Endothelial cell of umbilical vein (primary cell): Measurements from ENCODE around the gene DSCAML1. TPM values are rescaled to one million over a fixed set of nuclear protein-coding genes. Genes with fewer than 3 reads are reported as not detected.

ENCODE experiments used
- BruUV-seq: library from RNA; stranded (reverse); fragments of 400-500 nt; replicated peaks from 2 replicates; lab custom pipeline; 2021; lab: Mats Ljungman, UMichigan
- CTCF ChIA-PET: fragments of 300-600, 350-600 bp; sonication (Branson Sonifier 250); formaldehyde crosslinking; loops from one replicate; lab custom pipeline; 2021; ENCODE audit warnings: antibody characterized with exemption, inconsistent platforms; lab: Charles Lee
- POLR2A ChIA-PET: fragments of 300-600, 350-600 bp; sonication (Branson Sonifier 250); formaldehyde crosslinking; loops from one replicate; lab custom pipeline; 2021; ENCODE audit warnings: antibody characterized with exemption, inconsistent platforms; lab: Charles Lee
- DNase-seq: peaks from one replicate; pipeline ENCODE4 v3.0.0-alpha.2; 2011; ENCODE audit warnings: low read depth, low spot score
- FAIRE-seq: peaks from 2 replicates; lab custom pipeline; 2011; peaks lifted over from hg19 to GRCh38; lab: Jason Lieb, UNC
- H2AFZ ChIP-seq: 2 replicates; pipeline ENCODE4 v1.6.0; 2012; ENCODE audit warnings: low read depth, low read length, control low read depth, inconsistent platforms
- H3K27ac ChIP-seq: 2 replicates; pipeline ENCODE4 v1.5.1; 2011; ENCODE audit warnings: low read depth, mild to moderate bottlenecking, control low read depth, low read length, moderate library complexity; ENCODE audit not compliant: insufficient read depth
- H3K27me3 ChIP-seq, 2 experiments: 2 replicates each; pipeline versions ENCODE4 v1.6.0 to v1.6.1; 2011; ENCODE audit warnings: low read length in 2 of 2, mixed read lengths in 1 of 2; ENCODE audit not compliant: control insufficient read depth in 2 of 2, insufficient read depth in 2 of 2
- H3K36me3 ChIP-seq, 2 experiments: 2 replicates in 1 of 2; 3 replicates in 1 of 2; pipeline ENCODE4 v1.5.1; 2011; ENCODE audit warnings: low read length in 2 of 2, mild to moderate bottlenecking in 1 of 2, moderate library complexity in 1 of 2; ENCODE audit not compliant: control insufficient read depth in 2 of 2, insufficient read depth in 2 of 2; ENCODE audit errors: extremely low read depth in 1 of 2
- H3K4me1 ChIP-seq: 3 replicates; pipeline ENCODE4 v1.5.1; 2011; ENCODE audit warnings: mild to moderate bottlenecking, low read length; ENCODE audit not compliant: control insufficient read depth, insufficient read depth; ENCODE audit errors: extremely low read depth
- H3K4me2 ChIP-seq: 2 replicates; pipeline ENCODE4 v1.6.1; 2011; ENCODE audit warnings: low read length, control low read depth, mixed read lengths; ENCODE audit not compliant: insufficient read depth
- H3K4me3 ChIP-seq, 3 experiments: fragments of 200-600 bp in 1 of 3; sonication (generic), shearing (Covaris generic) in 1 of 3; replicated peaks in 1 of 3; 2 replicates each; pipeline ENCODE4 v1.5.1; 2011 to 2016; ENCODE audit warnings: control low read depth in 3 of 3, low read length in 3 of 3, mild to moderate bottlenecking in 2 of 3, inconsistent platforms in 1 of 3, low read depth in 1 of 3, moderate library complexity in 1 of 3; ENCODE audit not compliant: insufficient read depth in 1 of 3
- H3K79me2 ChIP-seq: 2 replicates; pipeline ENCODE4 v1.6.0; 2012; ENCODE audit warnings: low read length, inconsistent platforms; ENCODE audit not compliant: control insufficient read depth, insufficient read depth
- H3K9ac ChIP-seq: replicated peaks from 2 replicates; pipeline ENCODE3; 2011; ENCODE audit warnings: low read length, control low read depth; ENCODE audit not compliant: insufficient read depth; ENCODE audit errors: extremely low read depth
- H3K9me1 ChIP-seq: replicated peaks from 3 replicates; pipeline ENCODE4 v1.6.0; 2011; ENCODE audit warnings: mild to moderate bottlenecking, low read length; ENCODE audit not compliant: control insufficient read depth, insufficient read depth; ENCODE audit errors: extremely low read depth
- H3K9me3 ChIP-seq: replicated peaks from 2 replicates; pipeline ENCODE4 v1.5.1; 2012; ENCODE audit warnings: low read length, inconsistent platforms; ENCODE audit not compliant: control insufficient read depth, insufficient read depth
- H4K20me1 ChIP-seq: replicated peaks from 2 replicates; pipeline ENCODE3; 2011; ENCODE audit warnings: mild to moderate bottlenecking, low read length; ENCODE audit not compliant: control insufficient read depth, insufficient read depth; ENCODE audit errors: extremely low read depth
- EZH2 ChIP-seq: IDR thresholded peaks from 2 replicates; pipeline ENCODE4 v1.6.1; 2012; ENCODE audit warnings: borderline replicate concordance, low read depth, mild to moderate bottlenecking, moderate library complexity, low read length, inconsistent platforms; ENCODE audit not compliant: severe bottlenecking
- FOS ChIP-seq: IDR thresholded peaks from 2 replicates; pipeline ENCODE4 v1.6.1; 2011; ENCODE audit warnings: mild to moderate bottlenecking, low read length, moderate library complexity, borderline replicate concordance; ENCODE audit not compliant: insufficient read depth
- GATA2 ChIP-seq: IDR thresholded peaks from 2 replicates; pipeline ENCODE4 v1.7.0; 2011; ENCODE audit warnings: low read depth, mild to moderate bottlenecking, moderate library complexity, mixed read lengths, low read length; ENCODE audit not compliant: insufficient read length, insufficient read depth
- JUN ChIP-seq: IDR thresholded peaks from 2 replicates; pipeline ENCODE4 v1.6.1; 2011; ENCODE audit warnings: borderline replicate concordance, low read depth; ENCODE audit not compliant: insufficient read length, insufficient read depth
- MAX ChIP-seq: IDR thresholded peaks from 2 replicates; pipeline ENCODE4 v1.6.1; 2011; ENCODE audit not compliant: insufficient read depth, insufficient read length
- MYC ChIP-seq: IDR thresholded peaks from one replicate; pipeline ENCODE4 v1.6.1; 2011; ENCODE audit warnings: mild to moderate bottlenecking, low read depth, low read length
- POLR2A ChIP-seq: IDR thresholded peaks from 2 replicates; pipeline ENCODE4 v1.6.1; 2012; ENCODE audit warnings: low read depth, mild to moderate bottlenecking, control low read depth, low read length
- POLR2AphosphoS5 ChIP-seq: IDR thresholded peaks from 2 replicates; pipeline ENCODE4 v1.6.1; 2012; ENCODE audit warnings: low read depth, mild to moderate bottlenecking, control low read depth, low read length, moderate library complexity; ENCODE audit not compliant: insufficient read depth
- dilution Hi-C: fragments of 300-500 bp; cut with MboI; formaldehyde crosslinking; loops from one replicate; pipeline ENCODE4 v1.15.0; 2019; ENCODE audit warnings: low sequenced_read_pairs; ENCODE audit not compliant: extremely low pct_ligation_motif_present
- intact Hi-C: fragments of 100-400 bp; cut with micrococcal nuclease; formaldehyde crosslinking; loops from one replicate; pipeline ENCODE4 v1.10.0; 2022
- polyA plus RNA-seq, 4 experiments: library from polyadenylated mRNA; depleted of rRNA in 3 of 4; stranded (reverse) in 3 of 4; unstranded in 1 of 4; fragments of >200 nt; gene quantifications; 2 replicates each; pipeline versions ENCODE4 v1.2.1 to v1.2.3, GENCODE V29; 2011 to 2012; ENCODE audit warnings: missing spikeins in 1 of 4
- total RNA-seq: library from RNA; stranded (reverse); gene quantifications from 2 replicates; pipeline ENCODE4 v1.2.3, GENCODE V29; 2021
- TF ChIP-seq, protein P1 (sequence below), 2 donors: IDR thresholded peaks; 1 replicate in 1 of 2; 2 replicates in 1 of 2; pipeline ENCODE4 v1.5.1; 2011; ENCODE audit warnings: low read length in 2 of 2, mild to moderate bottlenecking in 2 of 2, moderate library complexity in 2 of 2, control low read depth in 1 of 2, inconsistent platforms in 1 of 2, low read depth in 1 of 2; ENCODE audit not compliant: insufficient read depth in 1 of 2; ENCODE audit errors: extremely low read depth in 1 of 2

DSCAML1 gene
- total and polyA plus RNA-seq, 2 donors (not counting 3 experiments of a cell fraction or from before 2014, with no cell fraction given): not detected

DNA sequence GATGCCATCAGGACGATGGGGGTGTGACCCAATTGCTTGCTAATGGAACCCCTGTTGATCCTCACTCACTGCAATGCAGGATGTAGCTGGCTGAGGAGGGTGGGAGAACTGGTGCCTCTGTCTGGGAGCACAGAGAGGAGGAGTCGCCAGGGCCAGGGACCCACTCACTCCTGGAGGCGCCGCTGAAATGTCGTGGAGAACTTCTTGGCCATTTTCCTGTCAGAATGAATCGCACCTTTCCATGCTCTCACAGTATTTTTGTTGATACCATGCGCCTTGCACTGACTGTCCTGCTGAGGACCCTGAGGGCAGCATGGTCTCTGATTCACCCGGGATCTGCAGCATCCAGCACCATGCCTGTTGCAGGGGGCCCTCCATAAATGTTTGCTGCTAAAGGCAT, 211.4 kb downstream of the DSCAML1 start:
- ChIA-PET POLR2A (no interaction called here), CTCF (no interaction called here)
- FAIRE-seq (no peak), DNase-seq (no peak)
- Histone ChIP-seq H3K27me3 (no peaks in the 10 kb centered on the region), H4K20me1 (no peaks in the 10 kb centered on the region), H3K36me3 (no peaks in the 10 kb centered on the region), H2AFZ (no peak overlapping the region), H3K9me3 (no peaks in the 10 kb centered on the region), H3K4me3 (no peak overlapping the region), H3K79me2 (no peaks in the 10 kb centered on the region), H3K9ac (no peak overlapping the region), H3K9me1 (no peaks in the 10 kb centered on the region), H3K4me1 (no peaks in the 10 kb centered on the region), H3K27ac (no peak overlapping the region), H3K4me2 (no peak overlapping the region)
- intact Hi-C loops (no loop called here), dilution Hi-C loops (no loop called here)
- BruUV-seq: no TSS peak
- TF ChIP-seq JUN (no peak), EZH2 (no peak), MYC (no peak), POLR2A (no peak), FOS (no peak), POLR2AphosphoS5 (no peak), GATA2 (no peak), MAX (no peak)
- TF ChIP-seq, protein P1, sequence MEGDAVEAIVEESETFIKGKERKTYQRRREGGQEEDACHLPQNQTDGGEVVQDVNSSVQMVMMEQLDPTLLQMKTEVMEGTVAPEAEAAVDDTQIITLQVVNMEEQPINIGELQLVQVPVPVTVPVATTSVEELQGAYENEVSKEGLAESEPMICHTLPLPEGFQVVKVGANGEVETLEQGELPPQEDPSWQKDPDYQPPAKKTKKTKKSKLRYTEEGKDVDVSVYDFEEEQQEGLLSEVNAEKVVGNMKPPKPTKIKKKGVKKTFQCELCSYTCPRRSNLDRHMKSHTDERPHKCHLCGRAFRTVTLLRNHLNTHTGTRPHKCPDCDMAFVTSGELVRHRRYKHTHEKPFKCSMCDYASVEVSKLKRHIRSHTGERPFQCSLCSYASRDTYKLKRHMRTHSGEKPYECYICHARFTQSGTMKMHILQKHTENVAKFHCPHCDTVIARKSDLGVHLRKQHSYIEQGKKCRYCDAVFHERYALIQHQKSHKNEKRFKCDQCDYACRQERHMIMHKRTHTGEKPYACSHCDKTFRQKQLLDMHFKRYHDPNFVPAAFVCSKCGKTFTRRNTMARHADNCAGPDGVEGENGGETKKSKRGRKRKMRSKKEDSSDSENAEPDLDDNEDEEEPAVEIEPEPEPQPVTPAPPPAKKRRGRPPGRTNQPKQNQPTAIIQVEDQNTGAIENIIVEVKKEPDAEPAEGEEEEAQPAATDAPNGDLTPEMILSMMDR (IDR thresholded peaks at IDR 0.05; ENCODE audit: extremely low read depth in 1 of 2, insufficient read depth in 1 of 2, low read depth in 1 of 2, low read length in 2 of 2): no peak
